Measurements from ENCODE around the gene OPHN1.

Gene OPHN1

GRCh38 chrX:68186552-68187262 is 246.6 kb downstream of the OPHN1 start:
- no peak overlapping the region for H3K4me3 ChIP-seq (ENCODE audit: low read length)
- no peak for DNase-seq
- no peak for TF ChIP-seq CTCF (IDR thresholded peaks at IDR 0.05; ENCODE audit: low read length)
- TF ChIP-seq EZH2 (optimal IDR thresholded peaks at IDR 0.05; ENCODE audit: low read depth, low read length) = no peak
- no peak for TF ChIP-seq EZH2phosphoT487 (IDR thresholded peaks at IDR 0.05; ENCODE audit: low read length)
- no peak overlapping the region for H3K4me2 ChIP-seq (ENCODE audit: low read depth, low read length)
- no peaks in the 10 kb centered on the region for H4K20me1 ChIP-seq (ENCODE audit: insufficient read depth, low read length)
- H3K4me1 ChIP-seq (ENCODE audit: low read length) = no peaks in the 10 kb centered on the region
- no peaks in the 10 kb centered on the region for H3K27me3 ChIP-seq (replicated peaks; ENCODE audit: insufficient read depth, low read length)
- H3K36me3 ChIP-seq (replicated peaks; ENCODE audit: insufficient read depth, low read length) = no peaks in the 10 kb centered on the region
- no peaks in the 10 kb centered on the region for H3F3A ChIP-seq (ENCODE audit: insufficient read depth, low read length)
- H3K9me3 ChIP-seq (replicated peaks; ENCODE audit: insufficient read depth, low read length) = no peaks in the 10 kb centered on the region
- no peak overlapping the region for H3K27ac ChIP-seq (ENCODE audit: low read length)
- no peaks in the 10 kb centered on the region for H3K9me2 ChIP-seq (replicated peaks; ENCODE audit: insufficient read depth, low read length)
- H3K9ac ChIP-seq (ENCODE audit: low read length) = no peak overlapping the region
- no peaks in the 10 kb centered on the region for H3K79me2 ChIP-seq (ENCODE audit: low read length)
- H2AFZ ChIP-seq (ENCODE audit: low read length) = no peak overlapping the region

GRCh38 chrX:68185161-68185560 is 248.1 kb downstream of the OPHN1 start:
- TF ChIP-seq EZH2 (optimal IDR thresholded peaks at IDR 0.05; ENCODE audit: low read depth, low read length) (no peak), CTCF (IDR thresholded peaks at IDR 0.05; ENCODE audit: low read length) (no peak), EZH2phosphoT487 (IDR thresholded peaks at IDR 0.05; ENCODE audit: low read length) (no peak)
- no peaks in the 10 kb centered on the region for H3K9me3 ChIP-seq (replicated peaks; ENCODE audit: insufficient read depth, low read length)
- H3K79me2 ChIP-seq (ENCODE audit: low read length) = no peaks in the 10 kb centered on the region
- H3F3A ChIP-seq (ENCODE audit: insufficient read depth, low read length) = no peaks in the 10 kb centered on the region
- no peak overlapping the region for H3K27ac ChIP-seq (ENCODE audit: low read length)
- H3K4me1 ChIP-seq (ENCODE audit: low read length) = no peaks in the 10 kb centered on the region
- H2AFZ ChIP-seq (ENCODE audit: low read length) = no peak overlapping the region
- no peaks in the 10 kb centered on the region for H4K20me1 ChIP-seq (ENCODE audit: insufficient read depth, low read length)
- no peak for DNase-seq
- H3K9me2 ChIP-seq (replicated peaks; ENCODE audit: insufficient read depth, low read length) = no peaks in the 10 kb centered on the region
- no peaks in the 10 kb centered on the region for H3K27me3 ChIP-seq (replicated peaks; ENCODE audit: insufficient read depth, low read length)
- no peak overlapping the region for H3K4me2 ChIP-seq (ENCODE audit: low read depth, low read length)
- H3K36me3 ChIP-seq (replicated peaks; ENCODE audit: insufficient read depth, low read length) = no peaks in the 10 kb centered on the region
- H3K4me3 ChIP-seq (ENCODE audit: low read length) = no peak overlapping the region
- no peak overlapping the region for H3K9ac ChIP-seq (ENCODE audit: low read length)

- no peak overlapping the region for H3K4me2 ChIP-seq (ENCODE audit: low read depth, low read length)
- no peaks in the 10 kb centered on the region for H3K79me2 ChIP-seq (ENCODE audit: low read length)
- H3F3A ChIP-seq (ENCODE audit: insufficient read depth, low read length) = no peaks in the 10 kb centered on the region
- no peak overlapping the region for H3K27ac ChIP-seq (ENCODE audit: low read length)
- no peaks in the 10 kb centered on the region for H4K20me1 ChIP-seq (ENCODE audit: insufficient read depth, low read length)
- H3K27me3 ChIP-seq (replicated peaks; ENCODE audit: insufficient read depth, low read length) = no peaks in the 10 kb centered on the region
- no peaks in the 10 kb centered on the region for H3K4me1 ChIP-seq (ENCODE audit: low read length)
- TF ChIP-seq CTCF (IDR thresholded peaks at IDR 0.05; ENCODE audit: low read length) (peak; percentile 33), EZH2phosphoT487 (IDR thresholded peaks at IDR 0.05; ENCODE audit: low read length) (no peak), EZH2 (optimal IDR thresholded peaks at IDR 0.05; ENCODE audit: low read depth, low read length) (no peak)
- peak; percentile 52 for DNase-seq
- no peaks in the 10 kb centered on the region for H3K36me3 ChIP-seq (replicated peaks; ENCODE audit: insufficient read depth, low read length)
- no peak overlapping the region for H2AFZ ChIP-seq (ENCODE audit: low read length)
- no peak overlapping the region for H3K9ac ChIP-seq (ENCODE audit: low read length)
- H3K9me3 ChIP-seq (replicated peaks; ENCODE audit: insufficient read depth, low read length) = no peaks in the 10 kb centered on the region
- no peak overlapping the region for H3K4me3 ChIP-seq (ENCODE audit: low read length)
- H3K9me2 ChIP-seq (replicated peaks; ENCODE audit: insufficient read depth, low read length) = no peaks in the 10 kb centered on the region
These were observed 249.6 kb downstream of the OPHN1 start for GRCh38 chrX:68183612-68184214.

All from MM.1S (cell line).